SK-N-SH (cell line): ENCODE data around the gene CHST12. TPM values are rescaled to one million over a fixed set of nuclear protein-coding genes. Genes with fewer than 3 reads are reported as not detected.

Experiments used
- CTCF ChIA-PET: fragments of 300-600, 350-600 bp; formaldehyde crosslinking; extraction: SDS; loops from one replicate; lab custom pipeline; 2021; lab: Yijun Ruan, JAX
- POLR2A ChIA-PET: fragments of 350-600 bp; sonication (Branson Sonifier 250); formaldehyde crosslinking; extraction: SDS; loops from one replicate; lab custom pipeline; 2020; ENCODE audit warnings: antibody characterized with exemption, inconsistent platforms; lab: Yijun Ruan, JAX
- DNase-seq: peaks from one replicate; pipeline ENCODE4 v3.0.0; 2012
- H2AFZ ChIP-seq: fragments of 200-600 bp; sonication (generic); 2 replicates; pipeline ENCODE4 v1.8.1; 2016; ENCODE audit warnings: antibody characterized with exemption, mild to moderate bottlenecking, low read depth
- H3F3A ChIP-seq: fragments of 200-600 bp; sonication (generic); replicated peaks from 2 replicates; pipeline ENCODE3; 2016; ENCODE audit warnings: antibody characterized with exemption, mild to moderate bottlenecking; ENCODE audit not compliant: insufficient read depth
- H3K27ac ChIP-seq, 2 experiments: fragments of 200-500 bp in 1 of 2; fragments of 200-600 bp in 1 of 2; sonication (Bioruptor generic) in 1 of 2; sonication (generic), shearing (Covaris generic) in 1 of 2; 2 replicates each; pipeline versions ENCODE4 v1.5.1 to v1.6.1; 2014 to 2016; ENCODE audit warnings: low read depth in 2 of 2, inconsistent platforms in 1 of 2, low read length in 1 of 2, mild to moderate bottlenecking in 1 of 2, mixed read lengths in 1 of 2
- H3K27me3 ChIP-seq: fragments of 200-600 bp; sonication (generic), shearing (Covaris generic); 2 replicates; pipeline ENCODE4 v1.6.1; 2016; ENCODE audit warnings: mixed run types; ENCODE audit not compliant: insufficient read depth
- H3K36me3 ChIP-seq, 2 experiments: fragments of 200-500 bp in 1 of 2; fragments of 200-600 bp in 1 of 2; sonication (Bioruptor generic) in 1 of 2; sonication (generic) in 1 of 2; replicated peaks in 1 of 2; 2 replicates each; pipeline versions ENCODE3 to v1.5.1; 2014 to 2016; ENCODE audit warnings: low read length in 1 of 2, mild to moderate bottlenecking in 1 of 2; ENCODE audit not compliant: insufficient read depth in 2 of 2, control insufficient read depth in 1 of 2
- H3K4me1 ChIP-seq, 2 experiments: fragments of 200-500 bp in 1 of 2; fragments of 200-600 bp in 1 of 2; sonication (Bioruptor generic) in 1 of 2; sonication (generic), shearing (Covaris generic) in 1 of 2; 2 replicates each; pipeline versions ENCODE4 v1.5.1 to v1.6.1; 2014 to 2016; ENCODE audit warnings: low read depth in 1 of 2, low read length in 1 of 2, mixed run types in 1 of 2; ENCODE audit not compliant: insufficient read depth in 2 of 2, control insufficient read depth in 1 of 2
- H3K4me2 ChIP-seq: fragments of 200-600 bp; sonication (generic), shearing (Covaris generic); 2 replicates; pipeline ENCODE4 v1.6.1; 2017; ENCODE audit warnings: mixed run types
- H3K4me3 ChIP-seq, 2 experiments: fragments of 200-500 bp in 1 of 2; fragments of 200-600 bp in 1 of 2; sonication (Bioruptor generic) in 1 of 2; sonication (generic), shearing (Covaris generic) in 1 of 2; 2 replicates each; pipeline versions ENCODE4 v1.5.1 to v1.8.1; 2014 to 2016; ENCODE audit warnings: low read depth in 2 of 2, inconsistent platforms in 1 of 2, low read length in 1 of 2, mild to moderate bottlenecking in 1 of 2, mixed read lengths in 1 of 2, moderate library complexity in 1 of 2
- H3K79me2 ChIP-seq: fragments of 200-600 bp; sonication (generic); 2 replicates; pipeline ENCODE4 v1.8.1; 2017; ENCODE audit warnings: mild to moderate bottlenecking; ENCODE audit not compliant: insufficient read depth
- H3K9ac ChIP-seq: fragments of 200-600 bp; sonication (generic); 2 replicates; pipeline ENCODE4 v1.6.1; 2017; ENCODE audit warnings: mixed run types
- H3K9me2 ChIP-seq: fragments of 200-600 bp; sonication (generic); 2 replicates; pipeline ENCODE4 v1.6.1; 2017; ENCODE audit warnings: mixed run types
- H3K9me3 ChIP-seq: fragments of 200-600 bp; sonication (generic); 2 replicates; pipeline ENCODE4 v1.6.1; 2017; ENCODE audit warnings: mixed run types, mild to moderate bottlenecking, moderate library complexity
- H4K20me1 ChIP-seq: fragments of 200-600 bp; sonication (generic); 2 replicates; pipeline ENCODE4 v1.6.1; 2017; ENCODE audit warnings: mild to moderate bottlenecking, mixed run types; ENCODE audit not compliant: insufficient read depth
- GABPA ChIP-seq: IDR thresholded peaks from 2 replicates; pipeline ENCODE4 v1.4.0; 2012; ENCODE audit warnings: low read depth, mild to moderate bottlenecking
- GATA2 ChIP-seq: sonication (generic); formaldehyde crosslinking; IDR thresholded peaks from 2 replicates; pipeline ENCODE4 v1.5.0; 2020; ENCODE audit warnings: mild to moderate bottlenecking, missing genetic modification reagents
- IRF3 ChIP-seq: fragments of 150-350 bp; IDR thresholded peaks from 2 replicates; pipeline ENCODE4 v1.6.1; 2016; ENCODE audit warnings: mild to moderate bottlenecking, low read depth, low read length
- JUND ChIP-seq: IDR thresholded peaks from 2 replicates; pipeline ENCODE4 v1.4.0; 2012
- MAX ChIP-seq: IDR thresholded peaks from 2 replicates; pipeline ENCODE4 v1.4.0; 2012; ENCODE audit warnings: low read depth
- NFIC ChIP-seq: IDR thresholded peaks from 2 replicates; pipeline ENCODE4 v1.4.0; 2012; ENCODE audit warnings: borderline replicate concordance
- PBX3 ChIP-seq: IDR thresholded peaks from 2 replicates; pipeline ENCODE4; 2012
- RCOR1 ChIP-seq: fragments of 150-350 bp; IDR thresholded peaks from 2 replicates; pipeline ENCODE4 v1.6.1; 2017; ENCODE audit warnings: antibody characterized with exemption, low read length
- SIN3A ChIP-seq: IDR thresholded peaks from 2 replicates; pipeline ENCODE4 v1.6.1; 2012; ENCODE audit warnings: low read depth, mild to moderate bottlenecking, low read length, moderate library complexity, borderline replicate concordance
- TAF1 ChIP-seq: IDR thresholded peaks from 2 replicates; pipeline ENCODE4 v1.6.1; 2012; ENCODE audit warnings: low read depth, mild to moderate bottlenecking, low read length, moderate library complexity, borderline replicate concordance
- USF1 ChIP-seq: IDR thresholded peaks from 2 replicates; pipeline ENCODE4 v1.4.0; 2012; ENCODE audit warnings: low read depth, borderline replicate concordance
- USF2 ChIP-seq: fragments of 150-350 bp; IDR thresholded peaks from 2 replicates; pipeline ENCODE4 v1.6.1; 2017; ENCODE audit warnings: antibody characterized with exemption, low read length, low read depth, borderline replicate concordance
- WGBS: methylation state at CpG from one replicate; pipeline ENCODE4 v1.1.6; 2017; ENCODE audit warnings: low lambda C conversion rate; 5-methylcytosine and 5-hydroxymethylcytosine counted together
- polyA plus RNA-seq, 3 experiments: library from polyadenylated mRNA; depleted of rRNA; stranded (reverse); fragments of >200 nt; gene quantifications; 2 replicates each; pipeline ENCODE4 v1.2.3, GENCODE V29; 2012

CHST12 gene
- polyA plus RNA-seq, 1 of the 3 experiments (the other 2 are of a cell fraction) = 32.7 TPM

- peak; percentile 32; the same call in 1 of the 2 replicates for TF ChIP-seq TAF1
- peak; percentile 37; the same call in 1 of the 2 replicates for TF ChIP-seq MAX
- no peak for TF ChIP-seq JUND
These were observed 48.0 kb downstream of the CHST12 start (continued) for GRCh38 chr7:2451171-2452073.

GRCh38 chr7:2452074-2452507 lies 48.7 kb downstream of the CHST12 start:
- Histone ChIP-seq H3K9me2 (no peaks in the 10 kb centered on the region), H3F3A (no peaks in the 10 kb centered on the region), H3K4me1 (peaks cover 0 to 8% of the 10 kb centered on the region in 2 experiments; a peak in 2 of 4 replicates), H3K9ac (no peak overlapping the region), H3K36me3 (no peaks in the 10 kb centered on the region), H3K27ac (no peak overlapping the region; a peak in 1 of 4 replicates), H3K4me3 (no peak overlapping the region), H3K9me3 (no peaks in the 10 kb centered on the region), H3K79me2 (no peaks in the 10 kb centered on the region), H2AFZ (peak overlapping the region; percentile 84; the same call in 1 of the 2 replicates), H4K20me1 (no peaks in the 10 kb centered on the region), H3K27me3 (no peaks in the 10 kb centered on the region), H3K4me2 (peak overlapping the region; percentile 75)
- ChIA-PET CTCF (interaction anchor here (0.6 to 14.5 kb wide), 55 partner anchors 10 to 310 kb away, joined by 3 to 270 read pairs (median 5); partner anchors contain the start of genes CHST12, GRIFIN and TTYH3), POLR2A (interaction anchor here (0.6 to 1.5 kb wide), 4 partner anchors 17 to 193 kb away, joined by 3 to 4 read pairs (median 4); no protein-coding TSS in a partner anchor)
- 68% methylated on average over 7 of the region's 16 CpGs for WGBS
- DNase-seq = peak; percentile 66
- TF ChIP-seq GABPA = no peak
- TF ChIP-seq TAF1 = no peak
- TF ChIP-seq NFIC = no peak
- TF ChIP-seq RCOR1 = no peak
- no peak for TF ChIP-seq GATA2 (CRISPR knock-in tag)
- no peak for TF ChIP-seq SIN3A
- no peak for TF ChIP-seq USF2

- ChIA-PET CTCF (interaction anchor here (0.9 to 14.5 kb wide), 26 partner anchors 7 to 273 kb away, joined by 3 to 270 read pairs (median 6); partner anchors contain the start of genes CHST12, GRIFIN and TTYH3), POLR2A (interaction anchor here (0.6 kb wide), 1 partner anchor 17 kb away, joined by 3 read pairs; no protein-coding TSS in a partner anchor)
- H2AFZ ChIP-seq = no peak overlapping the region
- H3K27me3 ChIP-seq = no peaks in the 10 kb centered on the region
- H3K36me3 ChIP-seq = no peaks in the 10 kb centered on the region
- H3K79me2 ChIP-seq = no peaks in the 10 kb centered on the region
- no peaks in the 10 kb centered on the region for H3K9me3 ChIP-seq
- H3K4me1 ChIP-seq = peaks cover 0 to 8% of the 10 kb centered on the region in 2 experiments; a peak in 2 of 4 replicates
- no peak for DNase-seq
- no peak overlapping the region for H3K9ac ChIP-seq
- H3K4me2 ChIP-seq = no peak overlapping the region
- no peak overlapping the region for H3K27ac ChIP-seq
- WGBS = 91% methylated on average over 8 of the region's 8 CpGs
- no peaks in the 10 kb centered on the region for H4K20me1 ChIP-seq
- no peak overlapping the region for H3K4me3 ChIP-seq
- H3K9me2 ChIP-seq = no peaks in the 10 kb centered on the region
- no peaks in the 10 kb centered on the region for H3F3A ChIP-seq
- TF ChIP-seq USF1 (no peak), PBX3 (no peak), USF2 (no peak), NFIC (no peak), IRF3 (no peak)
These were observed 49.3 kb downstream of the CHST12 start for GRCh38 chr7:2452643-2453270.
